Activated B cell treated with CpG ODN at 0.5 μM for 24 hours (primary cell): ENCODE measurements around the gene PAF1. TPM values are rescaled to one million over a fixed set of nuclear protein-coding genes. Genes with fewer than 3 reads are reported as not detected.

Experiments
- ATAC-seq: fragments of 200-7000 bp; cut with Tn5 transposase; one replicate; pipeline ENCODE4 v1.10.0; 2021; ENCODE audit warnings: low read depth, mild to moderate bottlenecking, moderate library complexity
- CTCF ChIA-PET: fragments of 350-600 bp; sonication (Branson Sonifier 250); formaldehyde crosslinking; loops from one replicate; lab custom pipeline; 2021; ENCODE audit warnings: antibody characterized with exemption; lab: Charles Lee
- POLR2A ChIA-PET: fragments of 350-600 bp; sonication (Branson Sonifier 250); formaldehyde crosslinking; loops from one replicate; lab custom pipeline; 2021; ENCODE audit warnings: antibody characterized with exemption; lab: Charles Lee
- DNase-seq: peaks from one replicate; pipeline ENCODE4 v3.0.0; 2022
- H3K27ac Mint-ChIP-seq: one replicate; pipeline ENCODE4 v1.8.0; 2020; ENCODE audit warnings: mixed read lengths
- H3K27me3 Mint-ChIP-seq: one replicate; pipeline ENCODE4 v1.8.0; 2021; ENCODE audit warnings: mixed read lengths
- H3K36me3 Mint-ChIP-seq: one replicate; pipeline ENCODE4 v1.8.0; 2021; ENCODE audit warnings: low read depth, mixed read lengths
- H3K4me1 Mint-ChIP-seq: one replicate; pipeline ENCODE4 v1.8.0; 2021; ENCODE audit warnings: mixed read lengths
- H3K4me3 Mint-ChIP-seq: one replicate; pipeline ENCODE4 v1.8.0; 2020; ENCODE audit warnings: mild to moderate bottlenecking, mixed read lengths
- H3K9me3 Mint-ChIP-seq: one replicate; pipeline ENCODE4 v1.8.0; 2020; ENCODE audit warnings: mixed read lengths
- CTCF ChIP-seq: fragments of 200-600 bp; IDR thresholded peaks from one replicate; pipeline ENCODE4 v1.8.0; 2022; ENCODE audit warnings: antibody characterized with exemption, mild to moderate bottlenecking
- intact Hi-C: fragments of 100-400 bp; cut with micrococcal nuclease; formaldehyde crosslinking; loops from one replicate; pipeline ENCODE4 v1.15.1; 2024
- total RNA-seq: library from RNA; stranded (reverse); gene quantifications from 2 replicates; pipeline ENCODE4 v1.2.3, GENCODE V29; 2022

Gene PAF1
- total RNA-seq, 1 donor from 2014 or later: 52.4 TPM

GRCh38 chr19:39365531-39365930 lies 25.4 kb downstream of the PAF1 start:
- ATAC-seq (no peak), DNase-seq (no peak)
- POLR2A ChIA-PET: no interaction called here
- intact Hi-C loops: no loop called here
- H3K36me3 Mint-ChIP-seq: peaks cover 57% of the 10 kb centered on the region
- TF ChIP-seq CTCF: no peak
- H3K27ac Mint-ChIP-seq: no peak overlapping the region
- H3K27me3 Mint-ChIP-seq: no peaks in the 10 kb centered on the region
- CTCF ChIA-PET: no interaction called here
- H3K4me3 Mint-ChIP-seq: no peak overlapping the region
- H3K9me3 Mint-ChIP-seq: no peaks in the 10 kb centered on the region
- peaks cover 35% of the 10 kb centered on the region for H3K4me1 Mint-ChIP-seq

GRCh38 chr19:39363901-39364457 lies 26.9 kb downstream of the PAF1 start:
- H3K9me3 Mint-ChIP-seq: no peaks in the 10 kb centered on the region
- no peak for TF ChIP-seq CTCF
- intact Hi-C loops: no loop called here
- no peaks in the 10 kb centered on the region for H3K27me3 Mint-ChIP-seq
- H3K4me1 Mint-ChIP-seq: peaks cover 35% of the 10 kb centered on the region
- ChIA-PET POLR2A (interaction anchor here (1.0 to 1.6 kb wide), 3 partner anchors 22 to 34 kb away, joined by 4 to 7 read pairs (median 6); partner anchors contain the start of genes MED29, PAF1 and SAMD4B), CTCF (no interaction called here)
- peak overlapping the region; percentile 88 for H3K27ac Mint-ChIP-seq
- peaks cover 57% of the 10 kb centered on the region for H3K36me3 Mint-ChIP-seq
- no peak for DNase-seq
- ATAC-seq: peak; percentile 91
- H3K4me3 Mint-ChIP-seq: peak overlapping the region; percentile 58

- H3K27ac Mint-ChIP-seq: peak overlapping the region; percentile 88
- CTCF ChIA-PET: interaction anchor here (1.1 kb wide), 1 partner anchor 240 kb away, joined by 3 read pairs; no protein-coding TSS in a partner anchor
Measured at GRCh38 chr19:39362682-39363657, 27.9 kb downstream of the PAF1 start.

GRCh38 chr19:39360599-39360998 lies 30.3 kb downstream of the PAF1 start:
- ATAC-seq (no peak), DNase-seq (no peak)
- ChIA-PET CTCF (no interaction called here), POLR2A (no interaction called here)
- no peaks in the 10 kb centered on the region for H3K27me3 Mint-ChIP-seq
- no peak overlapping the region for H3K4me3 Mint-ChIP-seq
- no peaks in the 10 kb centered on the region for H3K9me3 Mint-ChIP-seq
- peaks cover 74% of the 10 kb centered on the region for H3K36me3 Mint-ChIP-seq
- no peak for TF ChIP-seq CTCF
- H3K27ac Mint-ChIP-seq: no peak overlapping the region
- H3K4me1 Mint-ChIP-seq: peaks cover 31% of the 10 kb centered on the region
- intact Hi-C loops: no loop called here

More at GRCh38 chr19:39362682-39363657, 27.9 kb downstream of the PAF1 start:
- peaks cover 58% of the 10 kb centered on the region for H3K36me3 Mint-ChIP-seq
- H3K4me3 Mint-ChIP-seq: no peak overlapping the region
- H3K27me3 Mint-ChIP-seq: no peaks in the 10 kb centered on the region
- DNase-seq: no peak
- no peak for ATAC-seq
- H3K9me3 Mint-ChIP-seq: no peaks in the 10 kb centered on the region
- no peak for TF ChIP-seq CTCF
- POLR2A ChIA-PET: interaction anchor here (0.6 to 1.6 kb wide), 6 partner anchors 16 to 471 kb away, joined by 3 to 8 read pairs (median 5); partner anchors contain the start of genes DYRK1B, MED29, PAF1 and RPS16
- intact Hi-C loops: no loop called here
- peaks cover 35% of the 10 kb centered on the region for H3K4me1 Mint-ChIP-seq

GRCh38 chr19:39359026-39359425 lies 31.9 kb downstream of the PAF1 start:
- ChIA-PET CTCF (no interaction called here), POLR2A (no interaction called here)
- no peak for TF ChIP-seq CTCF
- peaks cover 21% of the 10 kb centered on the region for H3K4me1 Mint-ChIP-seq
- H3K27ac Mint-ChIP-seq: no peak overlapping the region
- DNase-seq (no peak), ATAC-seq (no peak)
- no peaks in the 10 kb centered on the region for H3K27me3 Mint-ChIP-seq
- no peaks in the 10 kb centered on the region for H3K9me3 Mint-ChIP-seq
- intact Hi-C loops: no loop called here
- H3K4me3 Mint-ChIP-seq: no peak overlapping the region
- H3K36me3 Mint-ChIP-seq: peaks cover 84% of the 10 kb centered on the region
